ENCODE data around the gene CD14. TPM values are rescaled to one million over a fixed set of nuclear protein-coding genes. Genes with fewer than 3 reads are reported as not detected.
A peak's percentile ranks its signal among the peaks of the same experiment; 100 is the strongest.
"Not testable (repeated sequence)": the region's sequence is repeated elsewhere in the genome, so short reads cannot be mapped to it uniquely, and the experiment has no call there.

Gene CD14
- total RNA-seq, 1 donor from 2014 or later: 0.17 TPM

GRCh38 chr5:140600096-140600495 lies 32.9 kb downstream of the CD14 start:
- H3K36me3 Mint-ChIP-seq: no peaks in the 10 kb centered on the region
- TF ChIP-seq CTCF (conservative IDR thresholded peaks at IDR 0.05): no peak
- H3K9me3 Mint-ChIP-seq: no peaks in the 10 kb centered on the region
- no peaks in the 10 kb centered on the region for H3K4me1 Mint-ChIP-seq (ENCODE audit: unreplicated experiment)
- no peak overlapping the region for H3K4me3 Mint-ChIP-seq
- H3K27me3 Mint-ChIP-seq: no peaks in the 10 kb centered on the region
- no peak overlapping the region for H3K27ac Mint-ChIP-seq
- no peak for DNase-seq (ENCODE audit: extremely low spot score, unreplicated experiment)

GRCh38 chr5:140598836-140599235 lies 34.1 kb downstream of the CD14 start:
- Mint-ChIP-seq H3K36me3 (no peaks in the 10 kb centered on the region), H3K4me1 (ENCODE audit: unreplicated experiment) (no peaks in the 10 kb centered on the region), H3K27ac (no peak overlapping the region), H3K27me3 (no peaks in the 10 kb centered on the region), H3K9me3 (no peaks in the 10 kb centered on the region), H3K4me3 (no peak overlapping the region)
- no peak for TF ChIP-seq CTCF (conservative IDR thresholded peaks at IDR 0.05)
- no peak for DNase-seq (ENCODE audit: extremely low spot score, unreplicated experiment)

GRCh38 chr5:140596321-140596741 lies 36.6 kb downstream of the CD14 start:
- Mint-ChIP-seq H3K27ac (no peak overlapping the region), H3K36me3 (no peaks in the 10 kb centered on the region), H3K4me1 (ENCODE audit: unreplicated experiment) (no peaks in the 10 kb centered on the region), H3K9me3 (no peaks in the 10 kb centered on the region), H3K4me3 (no peak overlapping the region), H3K27me3 (no peaks in the 10 kb centered on the region)
- TF ChIP-seq CTCF (conservative IDR thresholded peaks at IDR 0.05): no peak
- DNase-seq (ENCODE audit: extremely low spot score, unreplicated experiment): no peak

- DNase-seq (ENCODE audit: extremely low spot score, unreplicated experiment): no peak
- no peaks in the 10 kb centered on the region for H3K4me1 Mint-ChIP-seq (ENCODE audit: unreplicated experiment)
- H3K36me3 Mint-ChIP-seq: no peaks in the 10 kb centered on the region
- no peak for TF ChIP-seq CTCF (conservative IDR thresholded peaks at IDR 0.05)
- H3K27ac Mint-ChIP-seq: no peak overlapping the region
- H3K4me3 Mint-ChIP-seq: no peak overlapping the region
- no peaks in the 10 kb centered on the region for H3K27me3 Mint-ChIP-seq
- no peaks in the 10 kb centered on the region for H3K9me3 Mint-ChIP-seq
Observed at GRCh38 chr5:140595538-140596300, 37.3 kb downstream of the CD14 start.

- Mint-ChIP-seq H3K36me3 (no peaks in the 10 kb centered on the region), H3K27me3 (no peaks in the 10 kb centered on the region), H3K9me3 (no peaks in the 10 kb centered on the region), H3K4me3 (no peak overlapping the region), H3K4me1 (ENCODE audit: unreplicated experiment) (no peaks in the 10 kb centered on the region), H3K27ac (no peak overlapping the region)
- TF ChIP-seq CTCF (conservative IDR thresholded peaks at IDR 0.05): no peak
- no peak for DNase-seq (ENCODE audit: extremely low spot score, unreplicated experiment)
Observed at GRCh38 chr5:140594169-140594568, 38.8 kb downstream of the CD14 start.

GRCh38 chr5:140593070-140593469 lies 39.9 kb downstream of the CD14 start:
- peak overlapping the region; percentile 80 for H3K4me3 Mint-ChIP-seq
- H3K36me3 Mint-ChIP-seq; H3K4me1 Mint-ChIP-seq (ENCODE audit: unreplicated experiment); H3K9me3 Mint-ChIP-seq; DNase-seq (ENCODE audit: extremely low spot score, unreplicated experiment); H3K27me3 Mint-ChIP-seq: not testable (repeated sequence)
- H3K27ac Mint-ChIP-seq: peak overlapping the region; percentile 76
